Measurements from ENCODE around the gene BTAF1.

BTAF1 gene

GRCh38 chr10:92076722-92077121, 153.2 kb downstream of the BTAF1 start:
- no peaks in the 10 kb centered on the region for H3K9me3 ChIP-seq (ENCODE audit: control insufficient read depth in 2 of 2, low read length in 2 of 2)
- no peak overlapping the region for H3K4me3 ChIP-seq (ENCODE audit: low read length in 2 of 2)
- H3K36me3 ChIP-seq (ENCODE audit: control insufficient read depth in 2 of 2, insufficient read depth in 2 of 2, low read length in 2 of 2) = peaks cover 4 to 15% of the 10 kb centered on the region in 2 donors
- H3K27ac ChIP-seq (ENCODE audit: low read length) = no peak overlapping the region
- no peaks in the 10 kb centered on the region for H3K27me3 ChIP-seq (ENCODE audit: control insufficient read depth in 1 of 2, insufficient read depth in 2 of 2, low read length in 2 of 2)
- H3K4me1 ChIP-seq (ENCODE audit: control insufficient read depth, insufficient read depth, low read length) = no peaks in the 10 kb centered on the region
- H3K9ac ChIP-seq (ENCODE audit: low read length in 2 of 2) = no peak overlapping the region

- H3K4me1 ChIP-seq (ENCODE audit: control insufficient read depth, insufficient read depth, low read length) = peaks cover 4% of the 10 kb centered on the region
- peaks cover 4 to 15% of the 10 kb centered on the region in 2 donors for H3K36me3 ChIP-seq (ENCODE audit: control insufficient read depth in 2 of 2, insufficient read depth in 2 of 2, low read length in 2 of 2)
- no peak overlapping the region for H3K4me3 ChIP-seq (ENCODE audit: low read length in 2 of 2)
- H3K27me3 ChIP-seq (ENCODE audit: control insufficient read depth in 1 of 2, insufficient read depth in 2 of 2, low read length in 2 of 2) = no peaks in the 10 kb centered on the region
- no peak overlapping the region for H3K27ac ChIP-seq (ENCODE audit: low read length)
- H3K9me3 ChIP-seq (ENCODE audit: control insufficient read depth in 2 of 2, low read length in 2 of 2) = no peaks in the 10 kb centered on the region
- no peak overlapping the region for H3K9ac ChIP-seq (ENCODE audit: low read length in 2 of 2)
These were observed 155.4 kb downstream of the BTAF1 start for GRCh38 chr10:92079003-92079402.
